ENCODE data around the gene ATP8B1.

DNA sequence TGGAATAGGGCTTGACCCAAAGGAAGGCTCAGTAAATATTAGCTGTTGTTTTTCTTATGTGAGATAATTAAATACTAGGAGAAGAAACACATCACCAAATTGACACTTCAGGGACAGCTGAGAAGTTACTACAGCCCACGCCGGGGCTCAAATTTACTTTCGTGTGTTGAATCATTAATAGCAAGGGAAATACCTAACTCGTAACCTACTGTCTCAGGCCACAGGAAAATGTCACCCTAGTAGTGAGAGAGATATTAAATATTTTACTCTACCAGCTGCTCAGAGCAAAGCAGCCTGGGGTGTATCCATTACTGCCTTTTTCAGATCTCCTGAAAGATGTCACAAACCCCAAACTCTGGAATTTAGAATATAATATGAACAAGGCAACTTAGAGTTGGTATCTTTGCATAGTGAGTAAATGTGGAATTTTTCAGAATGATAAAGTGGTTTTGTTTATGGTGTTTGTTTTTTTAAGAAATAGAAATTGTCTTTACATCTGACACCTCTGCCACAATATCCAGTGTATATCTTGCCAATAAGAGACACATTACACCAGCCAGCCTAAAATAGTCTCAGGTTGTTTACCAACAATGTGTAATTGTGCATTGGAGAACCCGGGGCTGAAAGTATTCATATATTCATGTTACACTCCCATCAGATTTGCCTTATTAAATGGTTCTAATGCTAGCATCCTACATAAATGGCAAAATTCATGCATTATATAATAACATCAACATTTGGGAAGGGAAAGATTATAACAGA, 48.4 kb downstream of the ATP8B1 start:
- TF ChIP-seq, protein P1, sequence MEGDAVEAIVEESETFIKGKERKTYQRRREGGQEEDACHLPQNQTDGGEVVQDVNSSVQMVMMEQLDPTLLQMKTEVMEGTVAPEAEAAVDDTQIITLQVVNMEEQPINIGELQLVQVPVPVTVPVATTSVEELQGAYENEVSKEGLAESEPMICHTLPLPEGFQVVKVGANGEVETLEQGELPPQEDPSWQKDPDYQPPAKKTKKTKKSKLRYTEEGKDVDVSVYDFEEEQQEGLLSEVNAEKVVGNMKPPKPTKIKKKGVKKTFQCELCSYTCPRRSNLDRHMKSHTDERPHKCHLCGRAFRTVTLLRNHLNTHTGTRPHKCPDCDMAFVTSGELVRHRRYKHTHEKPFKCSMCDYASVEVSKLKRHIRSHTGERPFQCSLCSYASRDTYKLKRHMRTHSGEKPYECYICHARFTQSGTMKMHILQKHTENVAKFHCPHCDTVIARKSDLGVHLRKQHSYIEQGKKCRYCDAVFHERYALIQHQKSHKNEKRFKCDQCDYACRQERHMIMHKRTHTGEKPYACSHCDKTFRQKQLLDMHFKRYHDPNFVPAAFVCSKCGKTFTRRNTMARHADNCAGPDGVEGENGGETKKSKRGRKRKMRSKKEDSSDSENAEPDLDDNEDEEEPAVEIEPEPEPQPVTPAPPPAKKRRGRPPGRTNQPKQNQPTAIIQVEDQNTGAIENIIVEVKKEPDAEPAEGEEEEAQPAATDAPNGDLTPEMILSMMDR (IDR thresholded peaks at IDR 0.05): no peak
- TF ChIP-seq EZH2phosphoT487 (IDR thresholded peaks at IDR 0.05) (no peak), EZH2 (IDR thresholded peaks at IDR 0.05) (no peak)
